Stomach (tissue), 9 donors: ENCODE data around the gene AZI2. TPM values are rescaled to one million over a fixed set of nuclear protein-coding genes. Genes with fewer than 3 reads are reported as not detected.

Experiments used
- DNase-seq, 2 donors: peaks; one replicate each; pipeline versions ENCODE4 v3.0.0 to v3.0.0-alpha.2; 2013 to 2019
- H3K27ac ChIP-seq, 5 donors: fragments of 200-600 bp in 4 of 5; sonication (generic) in 4 of 5; one replicate each; pipeline ENCODE4 v1.5.1; 2013 to 2019; ENCODE audit warnings: mild to moderate bottlenecking in 1 of 5, moderate library complexity in 1 of 5
- H3K27me3 ChIP-seq, 3 donors: fragments of 200-600 bp; sonication (generic); one replicate each; pipeline ENCODE4 v1.5.1; 2017 to 2019; ENCODE audit warnings: mixed run types in 1 of 3
- H3K36me3 ChIP-seq, 4 donors: fragments of 200-600 bp; sonication (generic); 1 replicate in 3 of 4; 2 replicates in 1 of 4; pipeline ENCODE4 v1.5.1; 2016 to 2019
- H3K4me1 ChIP-seq, 4 donors: fragments of 200-600 bp; sonication (generic); one replicate each; pipeline ENCODE4 v1.5.1; 2016 to 2019
- H3K4me3 ChIP-seq, 4 donors: fragments of 200-600 bp; sonication (generic) in 3 of 4; one replicate each; pipeline ENCODE4 v1.5.1; 2016 to 2019; ENCODE audit warnings: mild to moderate bottlenecking in 1 of 4
- H3K9me3 ChIP-seq, 4 donors: fragments of 200-600 bp; sonication (generic); one replicate each; pipeline ENCODE4 v1.5.1; 2016 to 2019
- EP300 ChIP-seq: sonication (generic); formaldehyde crosslinking; IDR thresholded peaks from one replicate; pipeline ENCODE4 v1.6.1; 2017; ENCODE audit warnings: antibody characterized with exemption
- POLR2A ChIP-seq, 4 donors: fragments of 450-650 bp; IDR thresholded peaks; one replicate each; pipeline ENCODE4 v1.6.1; 2016; ENCODE audit warnings: antibody characterized with exemption in 4 of 4, control low read depth in 2 of 4, mild to moderate bottlenecking in 1 of 4, moderate library complexity in 1 of 4
- POLR2AphosphoS5 ChIP-seq, 3 donors: sonication (generic); formaldehyde crosslinking; IDR thresholded peaks; one replicate each; pipeline ENCODE4 v1.6.1; 2016; ENCODE audit warnings: antibody characterized with exemption in 3 of 3
- WGBS, 5 donors: extraction: QIAGEN DNeasy Blood & Tissue Kit in 3 of 5; methylation state at CpG; one replicate each; pipeline versions ENCODE4 v1.1.5 to v1.1.7; 2013 to 2018; 5-methylcytosine and 5-hydroxymethylcytosine counted together
- intact Hi-C: fragments of 100-400 bp; cut with DNase I; formaldehyde crosslinking; loops from one replicate; pipeline ENCODE4 v1.15.1; 2023; ENCODE audit warnings: low total_unique reads
- polyA plus RNA-seq, 3 donors: library from polyadenylated mRNA; stranded (reverse); fragments of 200-250 nt; gene quantifications; one replicate each; pipeline ENCODE4 v1.2.3, GENCODE V29; 2013
- total RNA-seq, 5 donors: library from RNA; depleted of rRNA; stranded (reverse); fragments of >200 nt; gene quantifications; one replicate each; pipeline versions ENCODE4 v1.1.0 to v1.2.3, GENCODE V29; 2014 to 2016
- TF ChIP-seq, protein P1 (sequence below), 7 experiments: fragments of 450-650 bp in 4 of 7; fragments of 200-600 bp in 3 of 7; sonication (generic) in 3 of 7; IDR thresholded peaks; one replicate each; pipeline ENCODE4 v1.5.1; 2016 to 2019; ENCODE audit warnings: antibody characterized with exemption in 7 of 7, control low read depth in 2 of 7, mild to moderate bottlenecking in 1 of 7
- donor health status: healthy with polysubstance abuse.
- donor health status: Bipolar disorder and iron deficiency.
- donor health status: healthy.

AZI2 gene
- total and polyA plus RNA-seq, 8 donors, result 7.0 to 424 (median 54.8) TPM

DNA sequence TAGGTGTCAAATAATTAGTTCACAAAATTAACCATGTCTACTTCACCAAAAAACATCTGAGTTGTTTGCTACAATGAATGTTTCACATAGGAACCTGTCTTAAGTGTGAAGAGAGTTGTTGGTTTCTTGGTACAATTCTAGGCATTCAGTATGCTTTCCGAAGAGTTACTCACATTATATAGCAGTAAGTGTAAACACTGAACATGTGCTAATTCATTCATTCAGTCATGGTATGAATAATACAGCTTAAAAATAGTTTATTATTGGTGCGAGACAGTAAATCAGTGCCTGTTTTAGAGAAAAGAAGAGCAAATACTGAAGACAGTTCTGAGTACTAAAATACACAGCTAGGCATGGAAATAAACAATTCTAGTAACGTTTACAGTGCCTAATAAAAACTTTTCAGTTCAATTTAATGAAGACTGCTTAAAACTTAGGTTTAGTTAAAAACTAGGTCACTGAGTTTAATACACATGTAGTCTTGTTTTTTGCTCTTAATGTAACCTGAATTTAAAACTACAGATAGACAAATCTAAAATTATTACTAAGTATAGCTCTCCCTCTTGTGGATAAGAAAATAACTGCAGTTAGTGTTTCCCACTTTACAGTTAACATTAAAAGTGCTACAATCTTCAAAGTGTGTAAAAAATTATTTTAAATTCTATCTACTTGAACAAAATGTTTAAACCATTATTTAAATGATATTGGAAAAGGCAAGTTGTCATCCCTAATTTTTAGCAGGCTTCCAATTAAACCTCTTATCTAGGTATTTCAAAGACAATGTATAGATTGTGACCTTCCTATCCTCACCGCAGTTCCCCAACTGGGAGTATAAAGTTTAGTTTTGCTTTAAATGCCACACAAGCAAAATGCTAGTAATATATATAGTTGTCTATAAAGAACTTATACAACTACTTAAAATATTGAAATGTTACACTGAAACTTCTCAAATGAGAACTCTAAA, 20.2 kb downstream of the AZI2 start:
- intact Hi-C loops, result no loop called here

GRCh38 chr3:28326458-28326926, 22.1 kb downstream of the AZI2 start:
- Histone ChIP-seq H3K36me3 (peaks cover 7 to 64% (median 49%) of the 10 kb centered on the region in 4 donors), H3K4me1 (peaks cover 0 to 9% (median 0%) of the 10 kb centered on the region in 4 donors), H3K27me3 (no peaks in the 10 kb centered on the region), H3K27ac (peak overlapping the region in 1 of 5 donors; percentile 14), H3K9me3 (no peaks in the 10 kb centered on the region), H3K4me3 (no peak overlapping the region)
- DNase-seq, result peak in 1 of 2 donors; percentile 12
- 49 to 66% (median 53%) methylated on average over 2 of the region's 2 CpGs for WGBS, 5 donors
- intact Hi-C loops, result no loop called here
- TF ChIP-seq POLR2AphosphoS5 (IDR thresholded peaks at IDR 0.05) (no peak), EP300 (no peak), POLR2A (IDR thresholded peaks at IDR 0.05) (no peak)
- TF ChIP-seq, protein P1, sequence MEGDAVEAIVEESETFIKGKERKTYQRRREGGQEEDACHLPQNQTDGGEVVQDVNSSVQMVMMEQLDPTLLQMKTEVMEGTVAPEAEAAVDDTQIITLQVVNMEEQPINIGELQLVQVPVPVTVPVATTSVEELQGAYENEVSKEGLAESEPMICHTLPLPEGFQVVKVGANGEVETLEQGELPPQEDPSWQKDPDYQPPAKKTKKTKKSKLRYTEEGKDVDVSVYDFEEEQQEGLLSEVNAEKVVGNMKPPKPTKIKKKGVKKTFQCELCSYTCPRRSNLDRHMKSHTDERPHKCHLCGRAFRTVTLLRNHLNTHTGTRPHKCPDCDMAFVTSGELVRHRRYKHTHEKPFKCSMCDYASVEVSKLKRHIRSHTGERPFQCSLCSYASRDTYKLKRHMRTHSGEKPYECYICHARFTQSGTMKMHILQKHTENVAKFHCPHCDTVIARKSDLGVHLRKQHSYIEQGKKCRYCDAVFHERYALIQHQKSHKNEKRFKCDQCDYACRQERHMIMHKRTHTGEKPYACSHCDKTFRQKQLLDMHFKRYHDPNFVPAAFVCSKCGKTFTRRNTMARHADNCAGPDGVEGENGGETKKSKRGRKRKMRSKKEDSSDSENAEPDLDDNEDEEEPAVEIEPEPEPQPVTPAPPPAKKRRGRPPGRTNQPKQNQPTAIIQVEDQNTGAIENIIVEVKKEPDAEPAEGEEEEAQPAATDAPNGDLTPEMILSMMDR (IDR thresholded peaks at IDR 0.05), result no peak

More for the DNA sequence above, 20.2 kb downstream of the AZI2 start:
- 69 to 77% (median 76%) methylated on average over 4 of the region's 4 CpGs for WGBS, 5 donors
- H3K9me3 ChIP-seq, result no peaks in the 10 kb centered on the region
- H3K36me3 ChIP-seq, result peaks cover 7 to 64% (median 55%) of the 10 kb centered on the region in 4 donors
- H3K4me3 ChIP-seq, result no peak overlapping the region
- H3K27ac ChIP-seq, result no peak overlapping the region
- no peak for TF ChIP-seq POLR2A (IDR thresholded peaks at IDR 0.05)
- TF ChIP-seq, protein P1 (IDR thresholded peaks at IDR 0.05), result peak in 5 of 7 experiments; percentile 30 to 78 (median 67)
- peaks cover 0 to 13% (median 0%) of the 10 kb centered on the region in 4 donors for H3K4me1 ChIP-seq
- H3K27me3 ChIP-seq, result no peaks in the 10 kb centered on the region
- DNase-seq, result peak in 1 of 2 donors; percentile 60

DNA sequence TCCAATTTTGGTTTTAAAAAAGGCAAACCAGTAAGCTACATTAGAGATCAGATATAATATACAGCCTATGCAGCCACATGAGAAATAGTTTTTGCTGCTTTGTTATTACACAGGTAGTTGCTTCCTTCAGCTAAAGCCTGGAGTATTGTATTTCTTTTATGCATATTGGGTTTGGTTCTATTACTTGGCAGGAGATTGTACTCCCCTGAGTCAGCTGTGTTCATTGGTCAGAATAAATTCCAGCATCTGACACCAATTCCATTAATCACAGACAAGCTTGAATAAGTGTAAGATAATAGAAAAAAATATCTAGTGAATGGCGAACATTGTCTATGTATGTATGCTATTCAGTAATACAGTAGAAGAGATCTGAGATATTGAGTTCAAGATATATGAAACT, 26.2 kb downstream of the AZI2 start:
- intact Hi-C loops, result no loop called here
- no peak for TF ChIP-seq POLR2AphosphoS5 (IDR thresholded peaks at IDR 0.05)
- no peak for DNase-seq
- 73 to 91% (median 86%) methylated on average over 1 of the region's 1 CpG for WGBS, 5 donors
- Histone ChIP-seq H3K36me3 (peaks cover 7 to 69% (median 55%) of the 10 kb centered on the region in 4 donors), H3K4me3 (no peak overlapping the region), H3K9me3 (no peaks in the 10 kb centered on the region), H3K4me1 (peaks cover 0 to 8% (median 0%) of the 10 kb centered on the region in 4 donors), H3K27me3 (no peaks in the 10 kb centered on the region), H3K27ac (no peak overlapping the region)

DNA sequence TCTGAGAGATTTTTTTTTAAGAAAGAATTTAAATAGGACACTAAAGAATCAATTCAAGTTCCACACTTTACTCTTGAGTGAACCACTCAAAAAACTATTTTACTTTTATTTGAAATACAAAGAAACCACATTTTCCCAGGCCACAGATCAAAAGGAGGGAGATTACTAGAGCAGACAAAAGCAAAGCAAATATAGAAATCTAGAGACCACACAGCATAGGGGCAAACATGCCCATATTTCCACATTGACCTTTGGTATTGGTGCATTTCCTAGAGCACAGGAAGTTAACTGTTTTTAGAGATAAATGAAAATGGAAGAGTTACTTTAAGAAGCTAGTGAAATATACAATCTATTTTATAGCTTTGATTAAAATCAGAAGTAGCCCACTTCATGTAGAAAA, 27.6 kb downstream of the AZI2 start:
- Histone ChIP-seq H3K27me3 (no peaks in the 10 kb centered on the region), H3K36me3 (peaks cover 7 to 62% (median 49%) of the 10 kb centered on the region in 4 donors), H3K27ac (no peak overlapping the region), H3K9me3 (no peaks in the 10 kb centered on the region), H3K4me3 (no peak overlapping the region), H3K4me1 (no peaks in the 10 kb centered on the region)
- TF ChIP-seq, protein P1 (IDR thresholded peaks at IDR 0.05), result no peak
- intact Hi-C loops, result no loop called here
- no peak for DNase-seq
